Sigmoid colon (tissue), 7 donors: ENCODE measurements around the gene CAPN5. TPM values are rescaled to one million over a fixed set of nuclear protein-coding genes. Genes with fewer than 3 reads are reported as not detected.

Experiments
- DNase-seq: peaks from one replicate; pipeline ENCODE4 v3.0.0-alpha.2; 2019
- H3K27ac ChIP-seq, 4 donors: fragments of 200-600 bp; sonication (generic); one replicate each; pipeline ENCODE4 v1.5.1; 2016 to 2019; ENCODE audit warnings: mild to moderate bottlenecking in 1 of 4
- H3K27me3 ChIP-seq, 3 donors: fragments of 200-600 bp; sonication (generic); one replicate each; pipeline ENCODE4 v1.5.1; 2019; ENCODE audit warnings: mild to moderate bottlenecking in 1 of 3
- H3K36me3 ChIP-seq, 4 donors: fragments of 200-600 bp; sonication (generic); one replicate each; pipeline ENCODE4 v1.5.1; 2016 to 2019
- H3K4me1 ChIP-seq, 4 donors: fragments of 200-600 bp; sonication (generic); one replicate each; pipeline ENCODE4 v1.5.1; 2017 to 2019
- H3K4me3 ChIP-seq, 4 donors: fragments of 200-600 bp; sonication (generic); one replicate each; pipeline ENCODE4 v1.5.1; 2017 to 2019; ENCODE audit warnings: mild to moderate bottlenecking in 2 of 4, moderate library complexity in 1 of 4
- H3K9me3 ChIP-seq, 4 donors: fragments of 200-600 bp in 3 of 4; sonication (generic) in 3 of 4; one replicate each; pipeline versions ENCODE4 v1.5.1 to v1.6.1; 2013 to 2019
- CTCF ChIP-seq, 4 experiments: fragments of 450-650 bp in 3 of 4; fragments of 200-600 bp in 1 of 4; IDR thresholded peaks; one replicate each; pipeline ENCODE4 v1.5.1; 2016 to 2019; ENCODE audit warnings: antibody characterized with exemption in 4 of 4, mild to moderate bottlenecking in 3 of 4, moderate library complexity in 2 of 4
- EP300 ChIP-seq, 4 donors: sonication (generic); formaldehyde crosslinking; IDR thresholded peaks; one replicate each; pipeline ENCODE4 v1.6.1; 2017; ENCODE audit warnings: antibody characterized with exemption in 4 of 4
- POLR2A ChIP-seq, 2 donors: fragments of 450-650 bp; IDR thresholded peaks; one replicate each; pipeline ENCODE4 v1.6.1; 2016; ENCODE audit warnings: antibody characterized with exemption in 2 of 2, mild to moderate bottlenecking in 2 of 2, moderate library complexity in 2 of 2
- POLR2AphosphoS5 ChIP-seq, 4 donors: sonication (generic); formaldehyde crosslinking; IDR thresholded peaks; one replicate each; pipeline ENCODE4 v1.6.1; 2017; ENCODE audit warnings: antibody characterized with exemption in 4 of 4
- WGBS, 2 donors: extraction: QIAGEN DNeasy Blood & Tissue Kit; methylation state at CpG; one replicate each; pipeline ENCODE4 v1.1.7; 2013; 5-methylcytosine and 5-hydroxymethylcytosine counted together
- intact Hi-C: fragments of 100-400 bp; cut with DNase I; formaldehyde crosslinking; loops from one replicate; pipeline ENCODE4 v1.15.1; 2023
- polyA plus RNA-seq, 3 donors: library from polyadenylated mRNA; stranded (reverse); fragments of 200-250 nt; gene quantifications; one replicate each; pipeline ENCODE4 v1.2.3, GENCODE V29; 2013
- total RNA-seq, 4 donors: library from RNA; depleted of rRNA; stranded (reverse); fragments of >200 nt; gene quantifications; one replicate each; pipeline ENCODE4 v1.1.0, GENCODE V29; 2016
- donor health status: healthy with polysubstance abuse.
- donor health status: Bipolar disorder and iron deficiency.
- donor health status: healthy.

Gene CAPN5
- total and polyA plus RNA-seq, 7 donors: 4.1 to 110 (median 12.5) TPM

- DNase-seq: no peak
- Histone ChIP-seq H3K27me3 (no peaks in the 10 kb centered on the region), H3K4me1 (no peaks in the 10 kb centered on the region), H3K4me3 (no peak overlapping the region), H3K36me3 (no peaks in the 10 kb centered on the region), H3K9me3 (peaks cover 3 to 9% (median 8%) of the 10 kb centered on the region in 4 donors), H3K27ac (no peak overlapping the region)
- 87 to 88% methylated on average over 3 of the region's 3 CpGs for WGBS, 2 donors
- intact Hi-C loops: no loop called here
- no peak for TF ChIP-seq EP300 (IDR thresholded peaks at IDR 0.05)
- TF ChIP-seq POLR2AphosphoS5 (IDR thresholded peaks at IDR 0.05): no peak
- TF ChIP-seq POLR2A (IDR thresholded peaks at IDR 0.05): no peak
- TF ChIP-seq CTCF (IDR thresholded peaks at IDR 0.05): no peak
Observed at GRCh38 chr11:77056814-77057402, 9.9 kb upstream of the CAPN5 start.

GRCh38 chr11:77057938-77058474 is 8.8 kb upstream of the CAPN5 start:
- intact Hi-C loops: no loop called here
- Histone ChIP-seq H3K27me3 (no peaks in the 10 kb centered on the region), H3K4me1 (no peaks in the 10 kb centered on the region), H3K9me3 (peaks cover 3 to 9% (median 8%) of the 10 kb centered on the region in 4 donors), H3K36me3 (no peaks in the 10 kb centered on the region), H3K27ac (no peak overlapping the region), H3K4me3 (no peak overlapping the region)
- TF ChIP-seq EP300 (IDR thresholded peaks at IDR 0.05): no peak
- TF ChIP-seq POLR2AphosphoS5 (IDR thresholded peaks at IDR 0.05): no peak
- TF ChIP-seq POLR2A (IDR thresholded peaks at IDR 0.05): no peak
- no peak for TF ChIP-seq CTCF (IDR thresholded peaks at IDR 0.05)
- WGBS, 2 donors: 67 to 70% methylated on average over 9 of the region's 9 CpGs
- no peak for DNase-seq

GRCh38 chr11:77058900-77059299 is 7.9 kb upstream of the CAPN5 start:
- DNase-seq: no peak
- Histone ChIP-seq H3K27ac (no peak overlapping the region), H3K4me1 (no peaks in the 10 kb centered on the region), H3K27me3 (no peaks in the 10 kb centered on the region), H3K9me3 (peaks cover 3 to 9% (median 8%) of the 10 kb centered on the region in 4 donors), H3K36me3 (no peaks in the 10 kb centered on the region), H3K4me3 (no peak overlapping the region)
- TF ChIP-seq POLR2AphosphoS5 (IDR thresholded peaks at IDR 0.05): no peak
- TF ChIP-seq CTCF (IDR thresholded peaks at IDR 0.05): no peak
- TF ChIP-seq EP300 (IDR thresholded peaks at IDR 0.05): no peak
- no peak for TF ChIP-seq POLR2A (IDR thresholded peaks at IDR 0.05)
- 91 to 93% methylated on average over 2 of the region's 2 CpGs for WGBS, 2 donors
- intact Hi-C loops: no loop called here

- H3K36me3 ChIP-seq: no peaks in the 10 kb centered on the region
- DNase-seq: no peak
Observed at GRCh38 chr11:77059806-77060205, 7.0 kb upstream of the CAPN5 start.

More at GRCh38 chr11:77059806-77060205, 7.0 kb upstream of the CAPN5 start:
- TF ChIP-seq POLR2AphosphoS5 (IDR thresholded peaks at IDR 0.05) (no peak), CTCF (IDR thresholded peaks at IDR 0.05) (no peak), POLR2A (IDR thresholded peaks at IDR 0.05) (no peak)
- Histone ChIP-seq H3K9me3 (peaks cover 3 to 9% (median 8%) of the 10 kb centered on the region in 4 donors), H3K4me1 (no peaks in the 10 kb centered on the region), H3K27me3 (no peaks in the 10 kb centered on the region), H3K27ac (no peak overlapping the region), H3K4me3 (no peak overlapping the region)
- WGBS, 2 donors: 92 to 93% methylated on average over 5 of the region's 5 CpGs
- intact Hi-C loops: loop anchor here (10.0 kb wide), 2 partner anchors 415 to 615 kb away; partner anchors contain the start of genes EMSY and PAK1
